Inflammatory macrophage treated with lipopolysaccharide for 4 hours (primary cell): ENCODE data around the gene PVALEF.

Experiments used
- DNase-seq: peaks from one replicate; pipeline ENCODE4 v3.0.0-alpha.2; 2020

PVALEF gene

GRCh38 chr17:81163703-81164370 is 1.5 kb upstream of the PVALEF start:
- no peak for DNase-seq

DNA sequence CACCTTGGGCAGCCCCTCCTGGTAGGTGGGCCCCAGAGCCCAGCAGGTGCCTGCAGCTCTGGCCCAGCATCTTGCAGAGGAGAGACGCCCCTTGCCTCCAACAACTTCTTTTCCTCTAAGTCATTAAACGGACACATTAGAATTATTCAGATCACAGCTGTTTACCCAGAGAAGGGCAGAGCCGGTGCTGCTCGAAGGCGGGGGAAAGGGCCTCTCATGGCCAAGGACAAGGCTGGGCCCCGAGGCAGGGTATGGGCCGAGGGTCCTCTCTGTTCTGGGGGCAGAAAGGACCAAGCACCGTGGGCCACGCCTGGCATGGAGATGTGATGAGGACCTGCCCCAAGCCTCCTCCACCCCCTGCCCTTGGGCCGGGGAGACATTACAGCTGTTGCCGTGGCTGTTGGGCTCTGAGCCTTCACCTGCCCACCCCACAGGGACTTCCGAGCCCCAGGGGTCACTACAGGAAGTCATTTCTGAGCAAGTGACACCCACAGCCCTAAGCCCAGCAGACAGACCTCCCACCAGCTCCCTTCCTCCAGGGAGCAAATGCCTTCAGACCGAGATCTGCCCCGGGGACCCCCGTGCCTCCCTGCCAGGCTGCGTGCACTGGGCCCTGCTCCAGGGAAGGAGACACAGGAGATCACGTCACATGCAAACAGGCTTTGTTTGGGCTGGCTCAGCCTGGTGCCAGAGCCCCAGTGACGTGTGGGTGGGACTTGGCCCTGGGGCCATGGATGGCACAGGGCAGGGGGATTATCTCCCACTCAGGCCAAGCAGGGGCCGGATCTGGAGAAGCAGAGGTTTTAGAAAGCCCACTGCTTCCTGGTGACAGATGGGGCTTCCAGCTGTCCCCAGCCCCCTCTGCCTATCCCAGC is 699 bp upstream of the PVALEF start:
- no peak for DNase-seq

- DNase-seq: no peak
These were observed 756 bp downstream of the PVALEF start, which contains the start of gene AATK for GRCh38 chr17:81166033-81166492. TSS of gene AATK (minus strand) at chr17:81166221. CDS start at chr17:81165992, 229 bp downstream.

DNA sequence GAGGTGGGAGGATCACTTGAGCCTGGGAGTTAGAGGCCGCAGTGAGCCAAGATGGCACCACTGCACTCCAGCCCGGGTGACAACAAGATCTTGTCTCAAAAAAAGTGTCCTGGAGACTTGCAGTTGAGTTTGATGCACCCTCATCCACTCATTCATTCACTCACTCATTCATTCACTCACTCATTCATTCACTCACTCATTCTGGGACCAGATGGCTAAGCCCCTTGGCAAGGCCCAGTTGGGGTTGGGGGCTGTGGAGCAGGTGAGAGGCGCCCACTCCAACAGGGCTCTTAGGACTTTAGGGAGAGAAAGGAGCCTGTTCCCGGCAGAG is 1.9 kb downstream of the PVALEF start:
- no peak for DNase-seq

GRCh38 chr17:81167638-81168037 is 2.3 kb downstream of the PVALEF start:
- no peak for DNase-seq

- no peak for DNase-seq
These were observed 4.6 kb downstream of the PVALEF start for GRCh38 chr17:81169870-81170309.

GRCh38 chr17:81170727-81171494 is 5.6 kb downstream of the PVALEF start:
- DNase-seq: no peak

DNA sequence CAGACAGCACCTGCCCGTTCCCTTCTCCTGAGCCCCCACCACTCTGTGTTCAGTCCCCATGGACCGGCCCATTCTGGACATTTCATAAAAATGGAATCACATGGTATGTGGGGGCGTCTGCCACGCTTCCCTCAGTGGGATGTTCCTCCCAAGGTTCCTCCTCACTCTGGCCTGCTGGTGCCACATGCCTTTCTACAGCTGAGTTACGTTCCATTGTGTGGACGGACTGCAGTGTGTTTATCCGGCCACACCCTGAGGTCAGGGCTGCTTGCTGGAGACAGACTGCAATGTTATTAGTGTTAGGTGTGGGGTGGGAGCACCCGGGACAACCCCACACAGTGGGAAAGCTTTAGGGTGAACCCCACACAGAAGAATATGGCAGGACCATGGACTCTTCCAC is 6.6 kb downstream of the PVALEF start:
- peak; percentile 44 for DNase-seq

DNA sequence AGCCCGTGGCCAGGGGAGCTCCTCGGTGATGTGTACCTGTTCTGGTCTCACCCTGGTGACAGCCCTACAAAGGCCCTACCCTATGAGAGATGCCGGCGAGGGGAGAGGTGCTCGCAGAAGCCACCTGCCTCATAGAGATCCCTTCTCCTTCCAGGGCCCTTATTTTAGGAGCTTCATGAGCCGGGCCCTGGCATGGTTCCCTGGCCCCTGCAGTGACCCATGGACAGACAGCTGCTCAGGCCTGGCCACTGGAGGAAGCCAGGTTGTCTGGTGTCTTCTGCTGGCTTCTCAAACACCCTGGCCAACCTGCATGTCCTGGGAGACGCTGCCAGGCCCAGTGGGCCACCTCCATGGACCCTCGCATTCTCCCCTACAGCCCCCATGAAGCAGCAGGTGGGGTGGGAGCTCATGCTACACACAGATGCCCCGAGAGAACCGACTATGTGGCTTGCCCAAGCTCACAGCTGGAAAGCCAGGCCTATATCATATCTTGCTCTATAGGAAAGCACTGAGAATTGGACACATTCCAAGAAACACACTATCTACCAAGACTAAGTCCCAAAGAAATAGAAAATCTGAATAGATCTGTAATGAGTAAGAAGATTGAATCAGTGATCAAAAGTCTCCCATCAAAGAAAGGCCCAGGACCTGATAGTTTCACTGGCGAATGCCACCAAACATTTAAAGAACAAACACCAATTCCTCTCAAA is 7.9 kb downstream of the PVALEF start:
- no peak for DNase-seq

DNA sequence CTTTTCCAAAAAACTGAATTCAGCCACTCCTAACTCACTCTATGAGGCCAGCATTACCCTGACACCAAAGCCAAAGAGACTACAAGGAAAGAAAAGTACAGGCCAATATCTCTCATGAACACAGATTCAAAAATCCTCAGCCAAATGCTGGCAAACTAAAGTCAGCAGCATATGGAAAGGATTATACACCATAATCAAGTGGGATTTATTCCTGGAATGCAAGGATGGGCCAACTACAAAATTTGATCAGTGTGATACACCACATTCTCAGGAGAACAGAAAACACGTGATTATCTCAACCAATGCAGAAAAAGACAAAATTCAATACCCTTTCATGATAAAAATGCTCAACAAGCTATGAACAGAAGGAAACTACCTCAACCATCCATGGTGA is 8.5 kb downstream of the PVALEF start:
- no peak for DNase-seq

DNA sequence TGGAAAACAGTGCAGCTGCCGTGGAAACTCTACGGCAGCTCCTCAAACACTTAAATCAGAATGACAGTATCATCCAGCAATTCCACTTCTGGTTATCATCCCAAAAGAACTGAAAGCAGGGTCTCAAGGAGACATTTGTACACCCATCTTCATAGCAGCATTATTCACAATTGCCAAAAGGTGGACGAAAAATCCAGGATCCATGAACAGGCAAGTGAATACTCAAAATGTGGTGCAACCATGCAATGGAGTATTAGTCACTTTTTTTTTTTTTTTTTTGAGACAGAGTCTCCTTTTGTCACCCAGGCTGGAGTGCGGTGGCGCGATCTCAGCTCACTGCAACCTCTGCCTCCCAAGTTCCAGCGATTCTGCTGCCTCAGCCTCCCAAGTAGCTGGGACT is 11.4 kb downstream of the PVALEF start:
- no peak for DNase-seq

GRCh38 chr17:81178136-81179091 is 13.1 kb downstream of the PVALEF start:
- no peak for DNase-seq

- DNase-seq: no peak
These were observed 13.9 kb downstream of the PVALEF start for GRCh38 chr17:81179220-81179619.

DNA sequence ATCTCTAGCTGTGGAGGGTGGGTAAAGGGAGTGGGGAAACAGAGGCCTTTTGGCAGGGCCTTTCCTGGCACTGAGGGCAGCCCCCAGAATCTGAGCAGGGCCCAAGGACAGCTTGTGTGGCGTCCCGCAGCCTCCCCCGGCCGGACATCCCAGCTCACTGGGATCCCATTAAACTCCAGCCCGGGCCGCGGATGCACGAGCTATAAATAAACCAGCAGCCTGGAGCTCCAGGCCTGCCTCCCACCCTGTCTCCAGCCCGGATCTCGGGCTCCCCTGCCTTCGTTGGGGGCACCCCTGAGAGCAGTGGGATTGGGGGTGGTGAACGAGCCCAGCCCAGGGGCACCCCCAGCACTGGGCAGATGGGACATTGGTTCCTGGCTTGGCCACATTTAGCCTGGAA is 14.6 kb downstream of the PVALEF start:
- DNase-seq: no peak

DNA sequence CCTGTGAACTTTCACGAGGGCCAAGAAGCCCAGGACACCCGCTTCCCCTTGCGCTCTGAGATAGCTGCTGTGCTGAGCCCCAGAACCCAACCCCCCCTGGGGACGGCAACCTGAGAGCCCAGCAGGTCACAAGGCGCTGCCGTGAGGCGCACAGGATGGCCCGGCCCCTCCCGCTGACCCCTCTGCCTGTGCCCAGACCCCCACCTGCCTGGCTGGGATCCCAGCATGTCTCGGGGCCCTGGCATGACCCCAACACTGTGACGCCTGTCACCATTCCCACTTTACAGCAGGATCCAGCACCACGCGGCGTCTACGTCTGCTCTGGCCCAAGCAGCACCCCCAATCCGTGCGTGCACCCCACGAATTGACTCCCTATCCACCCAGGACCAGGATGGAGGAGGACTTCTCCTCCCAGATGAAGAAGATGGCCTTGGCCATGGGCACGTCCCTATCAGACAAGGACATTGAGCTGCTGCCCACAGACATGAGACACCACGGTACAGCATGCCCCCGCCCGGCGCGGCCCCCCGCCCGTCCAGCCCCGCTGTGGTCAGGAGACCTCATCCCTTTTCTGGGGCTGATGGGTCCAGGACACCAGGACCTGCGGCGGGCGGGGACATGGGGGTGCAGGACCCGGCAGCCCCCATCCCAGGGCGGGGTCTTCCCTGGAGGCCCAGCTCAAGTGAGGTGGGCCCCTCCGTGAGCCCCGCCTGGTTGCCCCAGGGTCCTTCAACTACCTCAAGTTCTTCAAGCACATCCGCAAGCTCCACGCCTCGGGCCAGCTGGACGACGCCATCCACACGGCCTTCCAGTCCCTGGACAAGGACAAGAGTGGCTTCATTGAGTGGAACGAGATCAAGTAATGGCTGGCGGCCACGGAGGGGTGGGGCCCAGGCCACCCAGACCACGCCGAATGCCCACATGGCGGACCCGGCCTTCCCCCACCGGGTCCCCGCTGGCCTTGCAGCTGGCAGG is 15.8 kb downstream of the PVALEF start:
- DNase-seq: no peak

DNA sequence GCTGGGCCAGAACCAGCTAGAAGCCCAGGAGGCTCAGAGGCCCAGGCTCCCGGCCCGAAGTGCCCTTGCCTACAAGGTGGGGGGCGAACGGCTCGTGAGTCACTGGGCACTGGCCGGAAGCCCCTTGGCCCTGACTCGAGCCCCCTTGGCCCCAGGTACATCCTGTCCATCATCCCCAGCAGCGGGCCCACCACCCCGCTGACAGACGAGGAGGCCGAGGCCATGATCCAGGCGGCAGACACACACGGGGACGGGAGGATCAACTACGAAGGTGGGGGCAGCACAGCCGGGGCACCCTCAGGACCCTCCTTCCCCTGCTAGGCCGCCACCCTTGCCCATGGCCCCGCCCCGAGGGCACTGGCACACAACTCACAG is 16.5 kb downstream of the PVALEF start:
- no peak for DNase-seq

- no peak for DNase-seq
These were observed 17.3 kb downstream of the PVALEF start for GRCh38 chr17:81182596-81182995.

DNA sequence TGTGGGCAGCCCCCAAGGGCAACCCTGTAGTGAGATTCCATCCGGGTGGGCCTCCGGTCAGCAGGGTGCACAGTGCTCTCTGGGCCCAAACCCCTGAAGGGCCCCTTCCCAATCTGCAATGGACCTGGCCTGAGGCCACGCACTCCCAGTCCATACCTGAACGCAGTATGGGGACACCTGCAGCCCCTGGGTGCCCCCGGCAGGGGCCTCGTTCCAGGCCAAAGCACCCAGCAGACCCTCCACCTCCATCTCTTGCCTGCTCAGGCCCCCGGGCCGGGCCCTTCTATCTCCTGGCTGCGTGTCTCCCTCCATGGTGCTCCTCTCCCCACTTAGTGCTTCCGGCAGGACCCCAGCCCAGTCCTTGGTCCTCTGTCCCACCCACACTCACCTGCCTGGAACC is 18.0 kb downstream of the PVALEF start:
- DNase-seq: no peak

DNA sequence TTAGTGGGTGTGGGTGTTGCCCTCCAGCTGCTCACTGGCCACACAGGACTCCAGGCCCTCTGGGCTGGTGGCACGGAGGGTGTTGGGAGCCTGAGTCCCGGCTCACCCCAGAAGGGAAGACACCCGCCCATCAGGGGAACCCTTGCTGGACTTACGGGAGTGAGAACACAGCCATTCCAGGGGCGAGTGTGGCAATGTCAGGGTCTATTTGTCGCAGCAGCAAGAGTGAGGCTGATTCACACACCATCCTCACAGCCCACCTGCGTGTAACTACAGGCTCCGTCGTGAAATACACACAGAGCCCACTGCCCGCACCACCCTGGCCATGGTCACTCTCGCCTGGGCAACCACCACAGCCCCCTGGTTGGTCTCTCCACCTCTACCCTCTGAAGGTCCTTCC is 18.5 kb downstream of the PVALEF start:
- no peak for DNase-seq

DNA sequence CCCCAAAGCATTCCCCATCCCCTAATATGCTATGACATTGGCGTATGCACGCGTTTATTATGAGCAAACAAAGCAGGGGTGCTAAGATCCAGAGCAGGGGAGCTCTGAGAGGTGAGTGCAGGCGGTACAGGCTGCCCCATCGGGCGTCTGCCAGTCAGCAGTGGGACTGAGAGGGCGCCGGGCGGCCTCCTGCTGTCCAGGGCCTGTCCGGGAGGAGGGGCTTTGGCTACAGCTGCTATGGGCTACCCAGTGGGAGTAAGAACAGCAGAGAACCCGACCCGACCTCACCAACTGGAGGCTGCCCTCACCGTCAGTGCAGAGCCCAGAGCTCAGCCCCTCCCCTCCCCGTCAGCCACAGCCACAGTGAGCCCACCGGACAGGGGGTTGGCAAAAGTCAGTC is 19.2 kb downstream of the PVALEF start:
- no peak for DNase-seq
